ENCODE data around the gene ZBTB20.

The ZBTB20 gene

GRCh38 chr3:114841515-114841914 lies 305.6 kb downstream of the ZBTB20 start:
- Histone ChIP-seq H3K9ac (ENCODE audit: low read length) (no peak overlapping the region), H3K36me3 (replicated peaks; ENCODE audit: insufficient read depth, low read length) (no peaks in the 10 kb centered on the region), H3K4me2 (ENCODE audit: low read depth, low read length) (no peak overlapping the region), H4K20me1 (ENCODE audit: insufficient read depth, low read length) (no peaks in the 10 kb centered on the region), H3F3A (ENCODE audit: insufficient read depth, low read length) (no peaks in the 10 kb centered on the region), H3K9me2 (replicated peaks; ENCODE audit: insufficient read depth, low read length) (no peaks in the 10 kb centered on the region), H3K4me3 (ENCODE audit: low read length) (no peak overlapping the region), H3K4me1 (ENCODE audit: low read length) (no peaks in the 10 kb centered on the region), H3K9me3 (replicated peaks; ENCODE audit: insufficient read depth, low read length) (no peaks in the 10 kb centered on the region), H3K27me3 (replicated peaks; ENCODE audit: insufficient read depth, low read length) (no peaks in the 10 kb centered on the region), H3K79me2 (ENCODE audit: low read length) (no peaks in the 10 kb centered on the region), H3K27ac (ENCODE audit: low read length) (no peak overlapping the region), H2AFZ (ENCODE audit: low read length) (no peak overlapping the region)
- no peak for TF ChIP-seq CTCF (IDR thresholded peaks at IDR 0.05; ENCODE audit: low read length)
- no peak for TF ChIP-seq EZH2 (optimal IDR thresholded peaks at IDR 0.05; ENCODE audit: low read depth, low read length)
- TF ChIP-seq EZH2phosphoT487 (IDR thresholded peaks at IDR 0.05; ENCODE audit: low read length): no peak
- no peak for DNase-seq

GRCh38 chr3:114839476-114839875 lies 307.6 kb downstream of the ZBTB20 start:
- no peak overlapping the region for H3K9ac ChIP-seq (ENCODE audit: low read length)
- H3K4me3 ChIP-seq (ENCODE audit: low read length): no peak overlapping the region
- no peaks in the 10 kb centered on the region for H3K79me2 ChIP-seq (ENCODE audit: low read length)
- H4K20me1 ChIP-seq (ENCODE audit: insufficient read depth, low read length): no peaks in the 10 kb centered on the region
- H3K27me3 ChIP-seq (replicated peaks; ENCODE audit: insufficient read depth, low read length): no peaks in the 10 kb centered on the region
- no peak overlapping the region for H3K4me2 ChIP-seq (ENCODE audit: low read depth, low read length)
- H2AFZ ChIP-seq (ENCODE audit: low read length): no peak overlapping the region
- H3K9me2 ChIP-seq (replicated peaks; ENCODE audit: insufficient read depth, low read length): no peaks in the 10 kb centered on the region
- no peaks in the 10 kb centered on the region for H3K4me1 ChIP-seq (ENCODE audit: low read length)
- no peak for TF ChIP-seq EZH2 (optimal IDR thresholded peaks at IDR 0.05; ENCODE audit: low read depth, low read length)
- no peak for TF ChIP-seq CTCF (IDR thresholded peaks at IDR 0.05; ENCODE audit: low read length)
- TF ChIP-seq EZH2phosphoT487 (IDR thresholded peaks at IDR 0.05; ENCODE audit: low read length): no peak
- no peak overlapping the region for H3K27ac ChIP-seq (ENCODE audit: low read length)
- H3F3A ChIP-seq (ENCODE audit: insufficient read depth, low read length): no peaks in the 10 kb centered on the region
- no peak for DNase-seq
- H3K9me3 ChIP-seq (replicated peaks; ENCODE audit: insufficient read depth, low read length): no peaks in the 10 kb centered on the region
- H3K36me3 ChIP-seq (replicated peaks; ENCODE audit: insufficient read depth, low read length): no peaks in the 10 kb centered on the region

- H4K20me1 ChIP-seq (ENCODE audit: insufficient read depth, low read length): no peaks in the 10 kb centered on the region
- no peaks in the 10 kb centered on the region for H3K9me2 ChIP-seq (replicated peaks; ENCODE audit: insufficient read depth, low read length)
- no peak overlapping the region for H2AFZ ChIP-seq (ENCODE audit: low read length)
- no peaks in the 10 kb centered on the region for H3K79me2 ChIP-seq (ENCODE audit: low read length)
- no peaks in the 10 kb centered on the region for H3K4me1 ChIP-seq (ENCODE audit: low read length)
- no peaks in the 10 kb centered on the region for H3F3A ChIP-seq (ENCODE audit: insufficient read depth, low read length)
- H3K9ac ChIP-seq (ENCODE audit: low read length): no peak overlapping the region
- no peaks in the 10 kb centered on the region for H3K36me3 ChIP-seq (replicated peaks; ENCODE audit: insufficient read depth, low read length)
- no peaks in the 10 kb centered on the region for H3K27me3 ChIP-seq (replicated peaks; ENCODE audit: insufficient read depth, low read length)
- H3K4me3 ChIP-seq (ENCODE audit: low read length): no peak overlapping the region
- H3K9me3 ChIP-seq (replicated peaks; ENCODE audit: insufficient read depth, low read length): no peaks in the 10 kb centered on the region
- no peak for TF ChIP-seq EZH2phosphoT487 (IDR thresholded peaks at IDR 0.05; ENCODE audit: low read length)
- no peak for TF ChIP-seq EZH2 (optimal IDR thresholded peaks at IDR 0.05; ENCODE audit: low read depth, low read length)
- TF ChIP-seq CTCF (IDR thresholded peaks at IDR 0.05; ENCODE audit: low read length): no peak
- H3K4me2 ChIP-seq (ENCODE audit: low read depth, low read length): no peak overlapping the region
- H3K27ac ChIP-seq (ENCODE audit: low read length): no peak overlapping the region
- no peak for DNase-seq
Observed at GRCh38 chr3:114838025-114838424, 309.1 kb downstream of the ZBTB20 start.

Data from MM.1S (cell line).